IMR-90 (cell line): Measurements from ENCODE around the gene MRTFB. TPM values are rescaled to one million over a fixed set of nuclear protein-coding genes. Genes with fewer than 3 reads are reported as not detected.

Experiments
- ATAC-seq: fragments of 200-7000 bp; cut with Tn5 transposase; 2 replicates; pipeline ENCODE4 v1.9.1; 2020; ENCODE audit warnings: low read depth, mild to moderate bottlenecking, moderate library complexity
- BruUV-seq: library from RNA; stranded (reverse); fragments of 400-500 nt; replicated peaks from 2 replicates; lab custom pipeline; 2021; lab: Mats Ljungman, UMichigan
- CTCF ChIA-PET: fragments of 300-600 bp; formaldehyde crosslinking; extraction: SDS; loops from one replicate; lab custom pipeline; 2021; ENCODE audit warnings: antibody characterized with exemption; lab: Yijun Ruan, JAX
- POLR2A ChIA-PET: fragments of 300-600 bp; sonication (Branson Sonifier 250); formaldehyde crosslinking; loops from one replicate; lab custom pipeline; 2022; ENCODE audit warnings: antibody characterized with exemption; ENCODE audit not compliant: unreplicated experiment; lab: Charles Lee
- DNase-seq: peaks from one replicate; pipeline ENCODE4 v3.0.0; 2013
- H2AFZ ChIP-seq: replicated peaks from 2 replicates; pipeline ENCODE3; 2013; ENCODE audit warnings: low read length, mild to moderate bottlenecking; ENCODE audit not compliant: poor library complexity
- H2AK5ac ChIP-seq: 2 replicates; pipeline ENCODE4 v1.6.1; 2013; ENCODE audit warnings: low read depth, low read length, inconsistent platforms
- H2AK9ac ChIP-seq: replicated peaks from 2 replicates; pipeline ENCODE3; 2013; ENCODE audit warnings: mild to moderate bottlenecking, low read depth, low read length, moderate library complexity; ENCODE audit not compliant: poor library complexity
- H2BK120ac ChIP-seq: 2 replicates; pipeline ENCODE4 v1.6.1; 2013; ENCODE audit warnings: low read depth, low read length, inconsistent platforms
- H2BK15ac ChIP-seq: 3 replicates; pipeline ENCODE4 v1.6.1; 2013; ENCODE audit warnings: low read depth, low read length, inconsistent platforms
- H2BK20ac ChIP-seq: 2 replicates; pipeline ENCODE4 v1.6.1; 2013; ENCODE audit warnings: low read depth, mild to moderate bottlenecking, inconsistent platforms, low read length, moderate library complexity
- H2BK5ac ChIP-seq: 2 replicates; pipeline ENCODE4 v1.6.1; 2013; ENCODE audit warnings: mild to moderate bottlenecking, low read depth, low read length, inconsistent platforms; ENCODE audit not compliant: poor library complexity, severe bottlenecking
- H3K14ac ChIP-seq: replicated peaks from 2 replicates; pipeline ENCODE4 v1.6.1; 2013; ENCODE audit warnings: low read depth, low read length, inconsistent platforms
- H3K18ac ChIP-seq: 2 replicates; pipeline ENCODE4 v1.6.1; 2013; ENCODE audit warnings: low read depth, low read length, control low read depth
- H3K23ac ChIP-seq: 2 replicates; pipeline ENCODE4 v1.6.1; 2013; ENCODE audit warnings: low read depth, low read length, inconsistent platforms
- H3K27ac ChIP-seq: 2 replicates; pipeline ENCODE4 v1.5.1; 2013; ENCODE audit warnings: mild to moderate bottlenecking, control low read depth, low read length; ENCODE audit not compliant: insufficient read depth
- H3K27me3 ChIP-seq: 2 replicates; pipeline ENCODE4 v1.6.1; 2013; ENCODE audit warnings: low read length; ENCODE audit not compliant: control insufficient read depth, insufficient read depth
- H3K36me3 ChIP-seq: 2 replicates; pipeline ENCODE4 v1.6.1; 2013; ENCODE audit warnings: low read length, mixed read lengths; ENCODE audit not compliant: control insufficient read depth, insufficient read depth
- H3K4ac ChIP-seq: 2 replicates; pipeline ENCODE4 v1.6.1; 2013; ENCODE audit warnings: low read depth, low read length, inconsistent platforms
- H3K4me1 ChIP-seq: 2 replicates; pipeline ENCODE4 v1.6.1; 2013; ENCODE audit warnings: low read length, mixed read lengths; ENCODE audit not compliant: control insufficient read depth, insufficient read depth
- H3K4me2 ChIP-seq: 2 replicates; pipeline ENCODE4 v1.6.1; 2013; ENCODE audit warnings: low read depth, mild to moderate bottlenecking, control low read depth, low read length, moderate library complexity
- H3K4me3 ChIP-seq: 2 replicates; pipeline ENCODE4 v1.5.1; 2013; ENCODE audit warnings: low read depth, mild to moderate bottlenecking, control low read depth, low read length, moderate library complexity; ENCODE audit not compliant: insufficient read depth
- H3K56ac ChIP-seq: 2 replicates; pipeline ENCODE4 v1.6.1; 2013; ENCODE audit warnings: low read length, inconsistent platforms; ENCODE audit not compliant: insufficient read depth; ENCODE audit errors: extremely low read depth
- H3K79me1 ChIP-seq, 2 experiments: 2 replicates each; pipeline ENCODE4 v1.6.1; 2013; ENCODE audit warnings: low read length in 2 of 2, inconsistent platforms in 1 of 2, low read depth in 1 of 2
- H3K9ac ChIP-seq: 2 replicates; pipeline ENCODE4 v1.6.1; 2013; ENCODE audit warnings: low read depth, low read length, control low read depth
- H3K9me1 ChIP-seq: 2 replicates; pipeline ENCODE4 v1.6.1; 2013; ENCODE audit warnings: low read length, inconsistent platforms; ENCODE audit not compliant: insufficient read depth
- H3K9me3 ChIP-seq: 2 replicates; pipeline ENCODE4 v1.6.1; 2013; ENCODE audit warnings: low read length; ENCODE audit not compliant: control insufficient read depth, insufficient read depth
- H4K20me1 ChIP-seq: 2 replicates; pipeline ENCODE4 v1.6.1; 2013; ENCODE audit warnings: low read length, inconsistent platforms; ENCODE audit not compliant: insufficient read depth
- H4K5ac ChIP-seq: 2 replicates; pipeline ENCODE4 v1.6.1; 2013; ENCODE audit warnings: mild to moderate bottlenecking, low read depth, low read length, control low read depth
- H4K8ac ChIP-seq, 2 experiments: 2 replicates each; pipeline ENCODE4 v1.6.1; 2013; ENCODE audit warnings: low read depth in 2 of 2, low read length in 2 of 2, control low read depth in 1 of 2, inconsistent platforms in 1 of 2
- H4K91ac ChIP-seq: 2 replicates; pipeline ENCODE4 v1.6.1; 2013; ENCODE audit warnings: low read depth, low read length, inconsistent platforms; ENCODE audit not compliant: insufficient read depth
- BHLHE40 ChIP-seq: fragments of 150-350 bp; IDR thresholded peaks from 2 replicates; pipeline ENCODE4 v1.6.1; 2016; ENCODE audit warnings: mild to moderate bottlenecking, low read depth, low read length
- CEBPB ChIP-seq: IDR thresholded peaks from 2 replicates; pipeline ENCODE4 v1.6.1; 2012; ENCODE audit warnings: low read depth, low read length, improper control_type of control experiment
- CHD1 ChIP-seq: IDR thresholded peaks from 2 replicates; pipeline ENCODE4 v1.6.1; 2012; ENCODE audit warnings: low read depth, low read length, improper control_type of control experiment
- MAFK ChIP-seq: IDR thresholded peaks from 2 replicates; pipeline ENCODE4 v1.6.1; 2012; ENCODE audit warnings: low read depth, low read length, improper control_type of control experiment
- MAZ ChIP-seq: IDR thresholded peaks from 2 replicates; pipeline ENCODE4 v1.6.1; 2012; ENCODE audit warnings: low read depth, mild to moderate bottlenecking, low read length, improper control_type of control experiment, moderate library complexity, borderline replicate concordance
- MXI1 ChIP-seq: IDR thresholded peaks from 2 replicates; pipeline ENCODE4 v1.6.1; 2012; ENCODE audit warnings: low read depth, mild to moderate bottlenecking, low read length, moderate library complexity, borderline replicate concordance
- NFE2L2 ChIP-seq: fragments of 150-350 bp; IDR thresholded peaks from 2 replicates; pipeline ENCODE4 v1.6.1; 2016; ENCODE audit warnings: low read depth, mild to moderate bottlenecking, low read length
- RAD21 ChIP-seq: IDR thresholded peaks from 2 replicates; pipeline ENCODE4 v1.6.1; 2012; ENCODE audit warnings: low read length, improper control_type of control experiment
- RCOR1 ChIP-seq: IDR thresholded peaks from 2 replicates; pipeline ENCODE4 v1.6.1; 2012; ENCODE audit warnings: mild to moderate bottlenecking, low read length, improper control_type of control experiment; ENCODE audit not compliant: insufficient replicate concordance
- RFX5 ChIP-seq: IDR thresholded peaks from 2 replicates; pipeline ENCODE4 v1.8.0; 2012; ENCODE audit warnings: low read depth, mild to moderate bottlenecking, low read length, moderate library complexity
- SMC3 ChIP-seq: fragments of 150-350 bp; IDR thresholded peaks from 2 replicates; pipeline ENCODE4 v1.6.1; 2016; ENCODE audit warnings: low read depth, mild to moderate bottlenecking, antibody characterized with exemption, low read length, moderate library complexity
- WGBS, 2 experiments: methylation state at CpG; one replicate each; pipeline versions ENCODE4 v1.1.5 to v1.1.7; 2013; ENCODE audit warnings: missing lambda C conversion rate in 2 of 2; ENCODE audit not compliant: insufficient read length in 1 of 2; ENCODE audit errors: extremely low coverage in 2 of 2; 5-methylcytosine and 5-hydroxymethylcytosine counted together
- dilution Hi-C: fragments of 300-500 bp; cut with HindIII; formaldehyde crosslinking; loops from one replicate; pipeline ENCODE4 v1.14.3; 2018; ENCODE audit warnings: low sequenced_read_pairs; ENCODE audit not compliant: unreplicated experiment
- in situ Hi-C: fragments of 300-500 bp; cut with MboI; formaldehyde crosslinking; loops from 3 replicates; pipeline ENCODE4 v1.14.3; 2019; ENCODE audit warnings: low sequenced_read_pairs, inconsistent platforms, mixed read lengths
- intact Hi-C: fragments of 100-400 bp; cut with micrococcal nuclease; formaldehyde crosslinking; loops from 2 replicates; pipeline ENCODE4 v1.10.0; 2022
- polyA plus RNA-seq, 3 experiments: library from polyadenylated mRNA; depleted of rRNA; stranded (reverse); fragments of >200 nt; gene quantifications; 2 replicates each; pipeline ENCODE4 v1.2.3, GENCODE V29; 2012; ENCODE audit warnings: low replicate concordance in 1 of 3
- total RNA-seq: library from RNA; depleted of rRNA; stranded (reverse); fragments of >200 nt; gene quantifications from 2 replicates; pipeline ENCODE4 v1.2.3, GENCODE V29; 2012
- TF ChIP-seq, protein P1 (sequence below): fragments of 150-350 bp; IDR thresholded peaks from 2 replicates; pipeline ENCODE4 v1.6.1; 2017; ENCODE audit warnings: mild to moderate bottlenecking, antibody characterized with exemption, low read length, low read depth
- TF ChIP-seq, protein P2 (sequence below): fragments of 150-350 bp; IDR thresholded peaks from 2 replicates; pipeline ENCODE4 v1.6.1; 2016; ENCODE audit warnings: low read depth, mild to moderate bottlenecking, low read length, moderate library complexity, borderline replicate concordance
- TF ChIP-seq, protein P3 (sequence below): conservative IDR thresholded peaks from 2 replicates; pipeline ENCODE4 v1.5.1; 2012; ENCODE audit warnings: mild to moderate bottlenecking, low read depth, low read length, improper control_type of control experiment

MRTFB gene
- total and polyA plus RNA-seq, 2 of the 4 experiments (the other 2 are of a cell fraction), result 4.4 to 5.4 TPM

DNA sequence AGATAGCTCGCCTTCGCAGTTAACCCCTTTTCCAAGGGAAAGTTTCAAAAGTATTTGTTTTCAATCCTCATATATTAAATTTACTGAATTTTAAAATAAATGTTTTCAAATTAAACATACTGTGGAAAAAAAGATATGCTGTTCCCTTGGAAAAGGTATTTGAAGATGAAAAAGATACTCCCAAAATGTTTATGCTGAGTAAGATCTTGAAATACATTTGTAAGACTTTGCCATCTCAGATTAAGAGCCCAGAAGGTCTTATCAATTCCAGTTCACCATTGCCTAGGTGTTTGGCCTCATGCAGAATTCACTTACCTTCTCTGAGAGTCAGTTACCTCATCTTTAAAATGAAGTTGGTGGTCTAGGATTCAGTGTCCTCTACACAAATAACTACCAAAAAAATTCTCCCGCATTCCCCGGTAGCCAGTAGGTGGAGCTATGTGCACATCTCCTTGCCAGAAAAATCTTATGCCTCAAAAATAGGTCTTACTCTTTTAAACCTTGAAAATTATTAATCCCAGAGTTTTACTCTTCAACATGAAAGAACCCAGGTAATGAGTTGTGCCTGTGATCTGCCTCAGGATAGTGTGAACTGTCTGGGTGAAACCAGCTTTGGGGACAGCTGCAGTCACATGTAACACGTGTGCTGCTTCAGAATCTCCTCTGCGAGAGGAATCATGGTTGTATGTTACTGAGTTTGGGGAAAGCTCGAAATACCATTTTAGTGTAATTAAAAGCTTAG lies 178.3 kb downstream of the MRTFB start:
- Histone ChIP-seq H3K79me1 (no peaks in the 10 kb centered on the region), H2BK20ac (no peak overlapping the region), H3K9ac (no peak overlapping the region), H3K4me1 (no peaks in the 10 kb centered on the region), H3K56ac (no peak overlapping the region), H3K27ac (no peak overlapping the region), H3K23ac (no peak overlapping the region), H3K9me3 (no peaks in the 10 kb centered on the region), H2BK5ac (no peak overlapping the region), H4K8ac (no peak overlapping the region), H2BK15ac (no peak overlapping the region), H3K14ac (no peak overlapping the region), H3K9me1 (no peaks in the 10 kb centered on the region; the same call in 1 of the 2 replicates), H3K4me2 (no peak overlapping the region), H3K4me3 (no peak overlapping the region), H3K27me3 (no peaks in the 10 kb centered on the region), H2AFZ (no peak overlapping the region), H4K91ac (no peak overlapping the region), H2AK5ac (peak overlapping the region; percentile 42; the same call in 1 of the 2 replicates), H3K36me3 (peaks cover 37% of the 10 kb centered on the region), H2BK120ac (no peak overlapping the region), H3K18ac (no peak overlapping the region), H2AK9ac (no peak overlapping the region), H3K4ac (no peak overlapping the region), H4K20me1 (no peaks in the 10 kb centered on the region), H4K5ac (no peak overlapping the region)
- intact Hi-C loops (loop anchor here (1.0 to 5.0 kb wide), 2 partner anchors 280 to 353 kb away; no protein-coding TSS in a partner anchor), in situ Hi-C loops (loop anchor here (10.0 kb wide), 1 partner anchor 325 kb away; the partner anchor contains the start of gene ERCC4), dilution Hi-C loops (no loop called here)
- CTCF ChIA-PET, result interaction anchor here (0.7 to 1.3 kb wide), 7 partner anchors 9 to 326 kb away, joined by 3 to 7 read pairs (median 4); no protein-coding TSS in a partner anchor
- DNase-seq (peak; percentile 43), ATAC-seq (peak; percentile 70)
- no TSS peak for BruUV-seq
- 100% methylated on average over 2 of the region's 7 CpGs; no CpG with 5 or more reads in 1 of the 2 experiments for WGBS, 2 experiments
- POLR2A ChIA-PET, result no interaction called here
- TF ChIP-seq CHD1 (no peak), RAD21 (peak; percentile 89), RFX5 (no peak), MAZ (no peak), BHLHE40 (no peak), CEBPB (no peak), RCOR1 (no peak), NFE2L2 (no peak), MAFK (peak; percentile 33; the same call in 1 of the 2 replicates), MXI1 (no peak), SMC3 (peak; percentile 90)
- TF ChIP-seq, protein P1, sequence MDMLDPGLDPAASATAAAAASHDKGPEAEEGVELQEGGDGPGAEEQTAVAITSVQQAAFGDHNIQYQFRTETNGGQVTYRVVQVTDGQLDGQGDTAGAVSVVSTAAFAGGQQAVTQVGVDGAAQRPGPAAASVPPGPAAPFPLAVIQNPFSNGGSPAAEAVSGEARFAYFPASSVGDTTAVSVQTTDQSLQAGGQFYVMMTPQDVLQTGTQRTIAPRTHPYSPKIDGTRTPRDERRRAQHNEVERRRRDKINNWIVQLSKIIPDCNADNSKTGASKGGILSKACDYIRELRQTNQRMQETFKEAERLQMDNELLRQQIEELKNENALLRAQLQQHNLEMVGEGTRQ, result no peak
- TF ChIP-seq, protein P2, sequence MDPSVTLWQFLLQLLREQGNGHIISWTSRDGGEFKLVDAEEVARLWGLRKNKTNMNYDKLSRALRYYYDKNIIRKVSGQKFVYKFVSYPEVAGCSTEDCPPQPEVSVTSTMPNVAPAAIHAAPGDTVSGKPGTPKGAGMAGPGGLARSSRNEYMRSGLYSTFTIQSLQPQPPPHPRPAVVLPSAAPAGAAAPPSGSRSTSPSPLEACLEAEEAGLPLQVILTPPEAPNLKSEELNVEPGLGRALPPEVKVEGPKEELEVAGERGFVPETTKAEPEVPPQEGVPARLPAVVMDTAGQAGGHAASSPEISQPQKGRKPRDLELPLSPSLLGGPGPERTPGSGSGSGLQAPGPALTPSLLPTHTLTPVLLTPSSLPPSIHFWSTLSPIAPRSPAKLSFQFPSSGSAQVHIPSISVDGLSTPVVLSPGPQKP, result no peak
- TF ChIP-seq, protein P3, sequence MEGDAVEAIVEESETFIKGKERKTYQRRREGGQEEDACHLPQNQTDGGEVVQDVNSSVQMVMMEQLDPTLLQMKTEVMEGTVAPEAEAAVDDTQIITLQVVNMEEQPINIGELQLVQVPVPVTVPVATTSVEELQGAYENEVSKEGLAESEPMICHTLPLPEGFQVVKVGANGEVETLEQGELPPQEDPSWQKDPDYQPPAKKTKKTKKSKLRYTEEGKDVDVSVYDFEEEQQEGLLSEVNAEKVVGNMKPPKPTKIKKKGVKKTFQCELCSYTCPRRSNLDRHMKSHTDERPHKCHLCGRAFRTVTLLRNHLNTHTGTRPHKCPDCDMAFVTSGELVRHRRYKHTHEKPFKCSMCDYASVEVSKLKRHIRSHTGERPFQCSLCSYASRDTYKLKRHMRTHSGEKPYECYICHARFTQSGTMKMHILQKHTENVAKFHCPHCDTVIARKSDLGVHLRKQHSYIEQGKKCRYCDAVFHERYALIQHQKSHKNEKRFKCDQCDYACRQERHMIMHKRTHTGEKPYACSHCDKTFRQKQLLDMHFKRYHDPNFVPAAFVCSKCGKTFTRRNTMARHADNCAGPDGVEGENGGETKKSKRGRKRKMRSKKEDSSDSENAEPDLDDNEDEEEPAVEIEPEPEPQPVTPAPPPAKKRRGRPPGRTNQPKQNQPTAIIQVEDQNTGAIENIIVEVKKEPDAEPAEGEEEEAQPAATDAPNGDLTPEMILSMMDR, result peak; percentile 94
